ENCODE results near the gene FAF1.
A peak's percentile ranks its signal among the peaks of the same experiment; 100 is the strongest.
"Not testable (repeated sequence)": the region's sequence is repeated elsewhere in the genome, so short reads cannot be mapped to it uniquely, and the experiment has no call there.

The FAF1 gene

DNA sequence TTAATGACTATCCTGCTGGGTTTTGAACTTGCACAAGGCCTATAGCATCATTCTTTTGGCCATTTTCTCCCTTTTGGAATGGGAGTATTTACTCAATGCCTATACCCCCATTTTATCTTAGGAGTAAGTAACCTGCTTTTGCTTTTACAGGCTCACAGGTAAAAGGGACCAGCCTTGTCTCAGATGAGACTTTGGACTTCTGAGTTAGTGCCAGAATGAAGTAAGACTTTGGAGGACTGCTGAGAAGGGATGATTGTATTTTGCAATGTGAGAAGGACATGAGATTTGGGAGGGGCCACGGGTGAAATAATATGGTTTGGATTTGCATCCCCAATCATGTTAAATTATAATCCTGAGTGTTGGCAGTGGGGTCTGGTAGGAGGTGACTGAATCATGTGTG lies 212.7 kb downstream of the FAF1 start:
- no peak for DNase-seq

DNA sequence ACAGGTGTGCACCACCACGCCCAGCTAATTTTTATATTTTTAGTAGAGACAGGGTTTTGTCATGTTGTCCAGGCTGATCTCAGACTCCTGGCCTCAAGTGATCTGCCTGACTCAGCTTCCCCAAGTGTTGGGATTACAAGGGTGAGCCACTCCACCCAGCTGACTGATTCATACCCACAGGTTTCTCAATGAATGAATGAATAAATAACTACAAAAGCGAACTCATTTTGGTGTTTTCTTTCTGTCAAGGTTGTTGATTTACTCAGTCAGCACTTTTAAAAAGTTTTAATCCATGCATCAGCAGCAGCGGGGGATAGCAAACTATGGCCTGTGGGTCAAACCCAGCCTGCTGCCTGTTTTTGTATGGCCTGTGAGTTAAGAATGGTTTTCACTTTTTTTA lies 217.5 kb downstream of the FAF1 start:
- no peak for DNase-seq

DNA sequence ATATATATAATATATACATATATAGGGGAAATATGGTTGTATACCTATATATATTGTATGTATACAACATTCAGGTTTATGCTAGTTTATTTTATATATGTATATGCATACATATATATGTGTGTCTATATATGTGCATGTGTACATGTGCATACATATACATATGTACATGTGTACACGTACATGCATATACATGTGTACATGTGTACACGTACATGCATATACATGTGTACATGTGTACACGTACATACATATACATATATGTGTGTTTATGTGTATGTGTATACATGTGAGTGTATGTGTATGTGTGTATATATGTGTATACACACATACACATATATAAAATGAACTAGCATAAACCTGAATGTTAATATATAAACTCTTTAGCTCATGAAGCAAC lies 220.9 kb downstream of the FAF1 start:
- DNase-seq, result no peak

DNA sequence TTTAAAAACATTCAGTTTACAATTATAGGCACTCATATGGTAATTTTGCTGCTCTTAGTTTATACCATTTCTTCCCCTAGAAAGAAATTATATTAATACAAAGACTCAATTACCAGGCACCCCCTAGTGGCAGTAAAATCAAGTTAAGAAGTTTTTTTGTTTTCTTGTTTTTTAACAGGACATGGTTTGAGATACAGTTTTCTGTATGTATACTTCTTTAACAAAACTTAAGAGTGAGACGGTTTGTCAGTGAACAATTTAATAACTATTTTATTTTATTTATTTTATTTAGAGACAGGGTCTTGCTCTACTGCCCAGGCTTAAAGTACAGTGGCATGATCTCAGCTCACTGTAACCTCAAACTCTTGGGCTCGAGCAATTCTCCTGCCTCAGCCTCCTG lies 224.6 kb downstream of the FAF1 start:
- DNase-seq, result no peak

DNA sequence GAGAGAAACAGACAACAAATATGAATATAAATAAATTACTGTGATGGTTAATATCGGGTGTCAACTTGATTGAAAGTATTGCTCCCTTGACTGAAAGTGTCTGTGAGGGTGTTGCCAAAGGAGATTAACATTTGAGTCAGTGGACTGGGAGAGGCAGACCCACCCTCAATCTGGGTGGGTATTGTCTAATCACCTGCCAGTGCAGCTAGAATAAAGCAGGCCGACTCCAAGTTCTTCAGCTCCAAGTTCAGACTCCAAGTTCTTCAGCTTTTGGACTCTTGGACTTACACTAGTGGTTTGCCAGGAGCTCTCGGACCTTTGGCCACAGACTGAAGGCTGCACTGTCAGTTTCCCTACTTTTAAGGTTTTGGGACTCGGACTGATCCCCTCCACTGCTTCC lies 232.5 kb downstream of the FAF1 start:
- not testable (repeated sequence) for DNase-seq

DNA sequence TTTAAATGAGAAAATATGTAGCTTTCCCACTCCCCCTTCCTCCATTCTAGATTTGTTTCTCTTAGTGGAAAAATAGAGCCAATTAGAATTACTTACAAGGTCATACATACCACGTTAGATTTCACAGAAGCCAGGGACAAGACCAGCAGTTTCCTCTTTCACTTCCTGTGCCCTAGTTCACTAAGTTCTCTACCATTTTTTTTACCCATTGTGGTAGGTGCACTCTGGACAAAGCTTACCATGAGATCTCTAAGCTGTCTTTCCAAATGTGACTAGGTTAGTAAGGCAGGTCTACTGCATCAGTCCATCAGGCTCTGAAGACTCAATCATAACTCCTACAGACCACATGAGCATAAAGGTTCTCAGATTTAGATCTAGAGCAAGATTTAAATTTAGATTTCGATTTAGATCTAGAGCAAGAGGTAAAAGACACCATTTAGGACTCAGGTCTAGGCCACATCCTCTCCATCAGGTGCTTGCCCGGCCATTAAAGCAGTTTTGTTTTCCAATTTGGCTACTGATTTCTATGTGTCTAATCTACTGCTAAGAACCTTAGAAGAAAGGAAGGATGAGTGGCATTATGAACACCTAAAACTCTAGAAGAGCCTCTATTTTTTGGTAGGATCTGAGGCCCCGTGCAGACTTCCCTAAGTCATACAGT lies 235.3 kb downstream of the FAF1 start:
- no peak for DNase-seq

DNA sequence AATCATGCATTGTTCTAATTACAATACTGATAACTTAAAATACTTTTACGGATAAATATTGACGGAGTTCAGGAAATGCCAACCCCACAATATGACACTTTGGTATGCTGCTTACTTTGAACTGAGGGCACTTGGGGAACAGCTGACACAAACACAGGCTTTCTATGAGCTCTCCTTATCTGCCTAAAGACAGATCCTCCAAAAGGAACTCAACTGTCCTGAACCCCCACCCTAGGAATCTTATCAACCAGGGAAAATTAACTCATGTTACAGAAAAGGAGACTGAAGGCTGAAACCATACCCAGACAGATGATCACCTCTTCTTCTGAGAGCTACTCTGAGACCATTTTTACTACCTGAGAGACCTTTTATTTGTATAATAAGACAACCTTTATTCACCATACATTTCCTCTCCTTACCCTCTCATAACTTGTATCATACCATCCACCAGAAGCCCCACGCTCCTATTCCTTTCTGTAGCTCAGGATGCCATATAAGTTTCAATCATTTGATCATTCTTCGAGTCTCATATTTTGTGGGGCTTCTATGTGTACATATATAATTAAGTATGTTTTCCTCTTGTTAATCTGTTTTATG lies 239.5 kb downstream of the FAF1 start:
- no peak for DNase-seq

DNA sequence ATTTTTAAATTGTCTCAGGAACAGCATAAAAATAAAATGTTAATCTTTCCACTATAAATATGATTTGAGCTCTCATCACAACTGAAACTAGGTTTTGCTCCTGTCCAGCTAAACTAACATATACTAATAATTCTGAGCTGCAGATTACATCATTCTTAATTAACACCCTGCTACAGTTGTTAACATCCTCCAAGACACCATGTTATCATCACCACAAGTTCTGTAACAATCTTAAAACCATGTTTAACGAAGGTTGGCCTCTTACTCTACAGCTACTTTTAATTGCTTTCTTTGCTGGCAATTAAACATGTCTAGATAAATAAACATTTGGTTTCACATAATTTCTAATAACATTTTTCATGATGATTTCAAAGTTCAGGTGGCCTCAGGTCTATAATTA lies 240.9 kb downstream of the FAF1 start:
- no peak for DNase-seq

DNA sequence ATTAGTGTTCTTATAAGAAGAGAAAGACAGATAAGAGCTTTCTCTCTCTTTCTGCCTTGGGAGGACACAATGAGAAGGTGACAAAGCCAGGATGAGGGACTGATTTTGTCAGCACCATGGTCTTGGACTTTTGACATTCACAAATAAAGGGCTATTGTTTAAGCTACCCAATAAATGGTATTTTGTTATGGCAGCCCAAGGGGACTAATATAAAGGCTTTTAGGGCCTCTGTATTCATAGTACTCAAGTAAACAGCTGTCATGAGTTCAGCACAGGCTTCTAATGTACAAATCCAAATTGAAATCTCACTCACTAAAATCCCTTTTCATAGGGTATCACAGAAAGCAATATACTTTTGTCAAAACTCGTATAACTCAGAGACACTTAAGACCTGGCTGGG lies 242.7 kb downstream of the FAF1 start:
- DNase-seq, result no peak

DNA sequence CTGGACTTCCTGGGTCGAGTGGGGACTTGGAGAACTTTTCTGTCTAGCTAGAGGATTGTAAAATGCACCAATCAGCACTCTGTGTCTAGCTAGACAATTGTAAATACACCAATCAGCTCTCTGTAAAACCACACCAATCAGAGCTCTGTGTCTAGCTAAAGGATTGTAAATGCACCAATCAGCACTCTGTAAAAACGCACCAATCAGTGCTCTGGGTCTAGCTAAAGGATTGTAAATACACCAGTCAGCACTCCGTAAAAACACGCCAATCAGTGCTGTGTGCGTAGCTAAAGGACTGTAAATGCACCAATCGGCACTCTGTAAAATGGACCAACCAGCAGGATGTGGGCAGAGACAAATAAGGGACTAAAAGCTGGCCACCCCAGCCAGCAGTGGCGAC lies 243.6 kb downstream of the FAF1 start:
- not testable (repeated sequence) for DNase-seq

DNA sequence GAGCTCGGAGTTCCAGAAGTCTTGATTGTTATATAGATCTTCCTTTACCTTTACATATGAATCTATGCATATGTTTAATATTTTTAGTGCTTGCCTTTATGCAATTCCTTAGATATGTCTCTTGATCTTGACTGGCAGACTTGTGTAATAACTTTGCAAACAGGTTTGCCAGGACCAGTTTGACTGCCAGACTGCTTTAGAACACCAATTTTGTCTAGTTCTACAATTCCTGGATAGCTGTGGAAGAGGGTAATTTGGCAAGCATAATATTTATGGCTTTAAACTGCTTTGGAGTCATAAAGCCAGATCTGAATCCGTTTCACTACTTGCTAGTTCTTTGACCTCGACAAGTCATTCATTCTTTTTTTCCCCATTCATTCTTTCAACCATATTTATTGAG lies 250.0 kb downstream of the FAF1 start:
- no peak for DNase-seq

DNA sequence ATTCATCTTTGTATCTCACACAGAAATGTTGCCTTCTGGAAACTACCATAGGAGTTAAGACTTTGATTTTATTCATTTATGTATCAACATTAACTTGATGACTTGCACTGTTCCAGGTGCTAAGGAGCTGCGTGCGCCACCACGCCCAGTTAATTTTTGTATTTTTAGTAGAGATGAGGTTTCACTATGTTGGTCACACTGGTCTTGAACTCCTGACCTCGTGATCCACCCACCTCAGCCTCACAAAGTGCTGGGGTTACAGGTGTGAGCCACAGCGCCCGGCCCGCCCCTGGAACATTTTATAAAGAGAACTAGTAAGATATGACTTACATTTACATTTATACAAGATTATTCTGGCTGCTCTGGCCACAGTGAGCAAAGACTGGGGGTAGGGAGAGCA lies 252.2 kb downstream of the FAF1 start:
- DNase-seq, result no peak

DNA sequence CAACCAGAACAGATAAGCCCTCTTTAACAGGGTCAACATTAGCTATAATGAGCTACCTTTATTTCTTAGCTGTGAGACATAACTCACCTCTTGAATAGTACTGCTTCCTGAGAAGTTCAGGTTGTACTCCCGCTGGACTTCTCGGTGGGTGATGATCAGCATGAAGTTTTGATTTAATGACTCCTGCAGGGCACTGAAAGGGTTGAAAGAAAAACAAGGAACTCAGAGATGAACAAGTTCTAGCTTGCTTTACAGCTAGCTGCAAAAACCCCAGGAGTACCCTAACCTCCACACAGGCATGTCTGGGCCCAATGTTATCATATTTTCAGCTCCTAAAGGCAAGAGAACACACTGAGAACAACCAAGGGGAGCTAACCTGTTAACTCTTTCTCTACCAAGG lies 254.4 kb downstream of the FAF1 start:
- DNase-seq, result no peak

DNA sequence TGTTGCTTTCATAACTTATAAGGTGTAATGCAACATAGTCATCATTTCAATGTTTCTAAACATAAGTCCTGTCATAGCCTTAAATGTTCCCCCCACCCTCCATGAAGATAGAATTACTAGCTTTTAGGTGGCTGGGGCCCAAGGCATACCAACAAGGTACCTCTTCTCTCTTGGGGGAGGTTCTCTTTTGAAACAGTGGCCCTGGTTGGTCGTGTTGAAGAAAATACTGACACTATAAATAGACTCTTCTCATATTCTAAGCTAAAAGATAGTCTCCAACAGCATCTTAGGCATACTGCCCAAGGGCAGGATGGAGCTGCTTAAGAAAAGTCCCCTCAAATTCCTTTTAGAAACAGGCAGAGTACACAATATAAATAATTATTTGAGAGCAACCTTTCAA lies 255.0 kb downstream of the FAF1 start:
- DNase-seq, result no peak

DNA sequence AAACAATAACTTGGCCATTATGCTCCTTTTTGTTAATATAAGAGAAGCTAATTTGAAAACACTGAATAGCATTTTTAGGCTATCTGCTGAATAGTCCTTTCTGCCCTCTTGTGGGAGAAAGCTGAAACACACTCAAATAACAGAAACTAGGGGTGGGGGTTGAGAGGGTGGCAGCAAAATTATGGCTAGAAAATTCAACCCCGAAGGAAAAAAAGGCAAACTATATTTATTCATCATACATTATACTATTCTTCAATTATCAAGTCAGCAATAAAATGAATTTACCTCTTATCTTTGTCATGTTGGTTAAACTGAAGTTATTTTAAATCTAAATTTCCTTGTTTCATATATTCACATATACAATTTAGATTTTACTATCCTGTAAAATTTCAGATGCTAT lies 255.9 kb downstream of the FAF1 start:
- DNase-seq, result no peak

DNA sequence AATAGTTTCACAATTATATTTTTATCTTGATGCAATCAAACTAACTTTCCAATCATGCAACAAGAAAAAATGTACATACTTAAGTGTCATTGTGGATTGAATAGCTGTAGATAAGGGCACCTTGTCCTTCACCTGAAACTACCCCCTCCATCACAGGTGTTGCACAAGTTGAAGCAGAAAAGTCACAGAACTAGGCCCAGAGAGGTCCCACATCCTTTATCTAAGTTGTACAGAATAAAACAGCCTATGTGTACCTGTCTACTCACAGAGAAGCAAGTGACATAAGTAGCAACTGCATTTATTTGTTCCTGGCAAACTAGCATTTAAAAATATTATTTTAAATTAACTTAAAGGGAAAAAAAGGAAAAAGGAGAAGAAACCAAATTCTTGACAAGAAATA lies 256.8 kb downstream of the FAF1 start:
- DNase-seq, result no peak

DNA sequence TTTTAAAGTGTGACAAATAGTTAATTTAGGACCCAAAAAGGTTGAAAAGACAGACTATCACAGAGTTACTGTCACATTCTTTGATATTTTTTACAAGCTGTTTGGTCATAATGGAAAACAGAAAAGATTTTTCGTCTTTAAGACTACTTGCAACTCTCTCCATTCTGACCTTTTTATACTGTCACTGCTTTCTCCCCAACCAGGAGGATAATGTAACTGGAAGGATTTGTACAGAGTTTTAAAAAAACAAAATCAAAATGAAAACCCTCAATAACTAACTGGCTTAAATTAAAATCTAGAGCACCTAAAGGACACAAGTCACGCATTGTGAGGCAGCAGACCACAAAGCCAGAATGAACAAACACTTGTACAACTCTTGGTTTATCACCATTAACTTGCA lies 257.7 kb downstream of the FAF1 start:
- DNase-seq, result no peak

DNA sequence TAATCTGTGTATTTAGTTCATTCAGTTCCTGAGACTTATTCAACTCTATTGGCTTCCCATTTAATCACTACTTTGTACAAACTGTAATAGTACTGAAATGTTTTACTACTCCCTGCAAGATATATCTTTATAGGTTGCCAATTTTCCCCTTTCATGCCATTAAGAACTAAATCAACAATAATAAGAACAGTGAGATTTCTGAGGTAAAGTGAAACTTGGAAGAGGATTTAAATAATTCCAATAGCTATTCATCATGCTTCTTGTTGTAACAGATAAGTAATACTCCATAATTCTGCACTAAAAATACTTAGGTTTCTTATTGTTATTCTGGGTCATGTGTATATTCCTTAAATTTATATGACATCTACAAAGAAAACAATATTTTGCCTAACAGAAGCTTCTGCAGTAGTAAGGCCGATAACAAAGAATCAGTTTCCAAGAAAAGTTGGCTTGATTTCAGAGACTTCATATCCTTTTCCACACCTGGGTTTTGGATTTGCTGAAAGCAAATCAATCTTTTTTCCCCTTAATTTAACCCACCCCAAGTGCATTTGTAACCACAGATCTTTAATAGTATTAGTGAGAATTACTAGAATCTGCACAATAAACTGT lies 258.3 kb downstream of the FAF1 start:
- DNase-seq, result no peak

DNA sequence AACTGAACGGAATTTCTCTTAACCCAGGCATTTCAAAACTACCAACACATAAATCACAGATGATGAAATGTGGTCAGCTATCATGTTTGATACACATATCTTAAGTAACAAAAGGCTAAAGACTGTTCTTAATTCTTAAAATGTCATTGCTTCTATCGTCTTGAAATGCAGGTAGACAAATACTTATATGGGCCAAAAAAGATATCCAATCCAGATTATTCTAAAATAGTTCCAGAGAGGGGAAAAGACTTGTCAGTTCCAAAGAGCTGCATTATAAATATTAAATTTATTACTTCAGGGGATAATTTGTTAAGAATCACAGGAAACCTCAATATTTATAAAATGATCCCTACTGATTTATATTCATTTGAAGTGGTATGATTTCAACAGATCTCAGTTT lies 259.4 kb downstream of the FAF1 start:
- DNase-seq, result no peak

DNA sequence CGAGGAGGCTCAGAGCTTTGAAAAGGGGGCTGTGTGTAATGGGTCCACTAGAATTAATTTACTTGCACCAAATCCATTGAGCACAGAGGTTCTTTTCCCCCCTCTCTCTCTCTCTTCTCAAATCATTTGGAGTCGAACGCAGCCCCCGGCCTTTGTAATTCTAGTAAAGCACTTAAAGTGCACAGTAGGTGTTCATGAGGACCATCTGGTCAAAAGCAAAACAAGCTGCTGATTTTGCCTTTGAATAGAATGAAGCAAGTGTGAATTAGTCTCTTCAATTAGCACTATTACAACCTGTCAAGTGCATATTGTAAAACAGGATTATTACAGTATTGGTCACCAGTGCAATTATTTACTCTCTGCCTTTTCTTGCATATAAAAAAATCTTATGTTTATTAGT lies 259.9 kb downstream of the FAF1 start:
- DNase-seq, result peak; percentile 80

DNA sequence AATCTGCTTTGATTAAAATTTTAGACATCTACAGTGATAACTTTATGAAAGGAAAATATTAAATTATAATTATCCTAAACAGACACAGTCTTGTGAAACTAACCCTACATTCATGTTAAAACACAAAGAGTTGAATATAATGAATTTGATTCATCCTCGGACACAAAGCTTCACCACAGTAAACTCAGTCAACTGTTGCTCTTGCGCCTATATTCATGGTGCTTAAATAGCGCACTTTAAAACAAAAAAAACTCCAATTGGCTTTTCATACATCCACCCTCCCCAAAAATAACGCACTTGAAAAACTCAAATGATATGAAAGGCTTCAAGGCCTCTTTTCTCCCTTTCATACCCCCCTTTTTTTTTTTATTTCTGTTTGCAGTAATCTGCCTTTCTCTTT lies 260.3 kb downstream of the FAF1 start:
- DNase-seq, result no peak

DNA sequence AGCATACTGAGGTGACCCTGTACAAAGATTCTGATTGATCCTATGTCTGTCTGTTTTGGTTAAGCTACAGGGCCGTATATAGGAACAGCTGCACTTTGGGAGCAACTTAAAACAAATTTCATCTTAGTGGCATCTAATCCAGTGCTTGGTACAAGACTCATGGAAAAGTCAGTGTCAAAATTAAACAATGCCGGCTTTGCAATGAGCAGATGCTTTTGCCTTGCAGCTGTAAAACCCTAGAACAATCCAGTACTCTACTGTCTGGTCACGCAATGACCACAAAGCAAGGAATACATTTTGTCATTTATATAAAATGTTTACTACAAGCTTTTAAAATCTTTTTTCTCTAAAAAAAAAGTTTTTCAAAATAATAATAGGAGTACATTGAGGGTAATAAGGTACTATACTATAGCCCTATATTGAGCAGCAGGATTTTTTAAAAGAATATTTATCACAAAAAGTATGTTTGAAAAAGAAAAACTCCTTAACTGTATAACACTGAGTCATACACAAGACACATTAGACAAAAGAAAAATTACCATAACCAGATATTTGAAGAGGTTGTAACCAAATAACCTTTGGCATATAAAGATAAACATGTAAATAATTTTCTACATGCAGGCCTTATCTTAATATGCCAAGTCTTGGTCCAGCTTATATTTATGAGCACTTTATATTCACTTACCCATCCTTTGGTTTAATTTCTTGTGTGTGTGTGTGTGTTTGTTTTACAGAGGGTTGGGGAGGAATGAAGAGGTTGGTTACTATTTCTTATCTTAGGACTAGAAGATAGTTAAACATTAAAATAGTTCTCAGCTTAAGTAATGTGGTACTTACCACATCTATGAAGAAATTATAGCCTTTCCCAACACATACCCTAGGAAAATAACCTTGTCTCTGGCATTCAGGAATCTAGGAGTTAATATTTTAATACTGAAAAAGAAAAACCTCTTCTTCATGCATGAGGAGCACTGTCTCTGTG lies 262.3 kb downstream of the FAF1 start:
- no peak for DNase-seq

DNA sequence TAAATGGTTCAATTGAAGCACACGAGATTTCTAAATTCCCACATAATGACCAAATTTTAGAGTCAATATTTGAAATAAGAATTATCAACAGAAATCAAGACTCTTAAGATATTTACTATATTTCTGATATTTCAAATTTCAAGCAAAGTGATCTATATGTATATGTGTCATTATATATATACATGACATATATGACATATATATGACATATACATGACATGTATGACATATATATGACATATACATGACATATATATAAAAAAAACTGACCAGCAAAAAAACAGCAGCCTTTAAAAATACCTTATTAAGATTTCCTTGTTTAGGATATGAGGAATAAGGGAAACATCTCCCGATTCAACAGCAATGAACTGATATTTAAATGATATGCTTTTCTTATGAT lies 266.2 kb downstream of the FAF1 start:
- DNase-seq, result no peak

DNA sequence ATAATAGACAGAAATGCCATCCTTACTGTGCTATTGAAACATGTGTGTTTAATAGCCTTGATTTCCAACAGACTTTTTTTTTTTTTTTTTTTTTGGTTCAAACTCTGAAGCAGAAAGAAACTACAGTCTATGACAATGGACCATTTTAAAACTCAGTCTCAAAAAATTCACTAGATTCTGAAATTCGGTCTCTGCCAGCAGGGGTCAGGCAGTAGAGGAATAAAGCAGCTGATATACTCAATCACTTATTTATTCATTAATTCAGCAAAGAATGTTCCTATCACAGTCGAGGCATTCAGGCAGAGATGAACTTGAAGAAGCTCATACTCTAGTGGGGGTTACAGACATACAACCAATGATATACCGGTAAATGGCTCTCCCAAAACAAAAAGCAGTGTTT lies 275.9 kb downstream of the FAF1 start:
- no peak for DNase-seq
